PC-9 (cell line): ENCODE measurements around the gene POLD1. TPM values are rescaled to one million over a fixed set of nuclear protein-coding genes. Genes with fewer than 3 reads are reported as not detected.

Source experiments
- BruUV-seq: library from RNA; stranded (reverse); fragments of 400-500 nt; replicated peaks from 2 replicates; lab custom pipeline; 2021; lab: Mats Ljungman, UMichigan
- CTCF ChIA-PET: fragments of 300-600 bp; sonication (Branson Sonifier 250); formaldehyde crosslinking; loops from one replicate; lab custom pipeline; 2022; ENCODE audit warnings: antibody characterized with exemption; lab: Charles Lee
- POLR2A ChIA-PET: fragments of 300-600 bp; sonication (Branson Sonifier 250); formaldehyde crosslinking; loops from one replicate; lab custom pipeline; 2022; ENCODE audit warnings: antibody characterized with exemption; ENCODE audit not compliant: unreplicated experiment; lab: Charles Lee
- DNase-seq, 2 experiments: peaks; one replicate each; pipeline versions ENCODE4 v3.0.0 to v3.0.0-alpha.2; 2015 to 2022; ENCODE audit warnings: mixed read lengths in 1 of 2
- H2AFZ ChIP-seq: fragments of 200-600 bp; sonication (generic); 2 replicates; pipeline ENCODE4 v1.8.1; 2017; ENCODE audit warnings: antibody characterized with exemption
- H3F3A ChIP-seq: fragments of 200-600 bp; sonication (generic); 2 replicates; pipeline ENCODE4 v1.8.1; 2017; ENCODE audit warnings: antibody characterized with exemption, mild to moderate bottlenecking, low read depth; ENCODE audit not compliant: insufficient read depth
- H3K27ac ChIP-seq: fragments of 200-600 bp; sonication (generic); 2 replicates; pipeline ENCODE4 v1.6.1; 2016; ENCODE audit warnings: mixed run types
- H3K27me3 ChIP-seq: fragments of 200-600 bp; sonication (generic); 2 replicates; pipeline ENCODE4 v1.6.1; 2016; ENCODE audit warnings: low read depth, mixed run types; ENCODE audit not compliant: insufficient read depth
- H3K36me3 ChIP-seq: fragments of 200-600 bp; sonication (generic); 2 replicates; pipeline ENCODE4 v1.6.1; 2016; ENCODE audit warnings: low read depth, mixed run types
- H3K4me1 ChIP-seq: fragments of 200-600 bp; sonication (generic); replicated peaks from 2 replicates; pipeline ENCODE4 v1.6.1; 2016; ENCODE audit warnings: mixed run types; ENCODE audit not compliant: insufficient read depth
- H3K4me2 ChIP-seq: fragments of 200-600 bp; sonication (generic); 2 replicates; pipeline ENCODE4 v1.6.1; 2017; ENCODE audit warnings: mixed run types
- H3K4me3 ChIP-seq: fragments of 200-600 bp; sonication (generic); 2 replicates; pipeline ENCODE4 v1.6.1; 2016; ENCODE audit warnings: mixed run types
- H3K79me2 ChIP-seq: fragments of 200-600 bp; sonication (generic); 2 replicates; pipeline ENCODE4 v1.6.1; 2017; ENCODE audit warnings: low read depth, mixed run types
- H3K9me2 ChIP-seq: fragments of 200-600 bp; sonication (generic); 2 replicates; pipeline ENCODE4 v1.8.1; 2017; ENCODE audit warnings: mild to moderate bottlenecking; ENCODE audit not compliant: insufficient read depth
- H3K9me3 ChIP-seq: fragments of 200-600 bp; sonication (generic); 2 replicates; pipeline ENCODE4 v1.8.1; 2016; ENCODE audit warnings: low read depth; ENCODE audit not compliant: insufficient read depth
- H4K20me1 ChIP-seq: fragments of 200-600 bp; sonication (generic); 2 replicates; pipeline ENCODE4 v1.8.1; 2017; ENCODE audit not compliant: insufficient read depth
- CTCF ChIP-seq: fragments of 200-600 bp; sonication (generic); conservative IDR thresholded peaks from 2 replicates; pipeline ENCODE4 v1.6.1; 2017; ENCODE audit warnings: mixed run types, antibody characterized with exemption, mild to moderate bottlenecking, moderate library complexity
- EZH2 ChIP-seq: fragments of 200-600 bp; sonication (generic); IDR thresholded peaks from 2 replicates; pipeline ENCODE4 v1.8.0; 2017; ENCODE audit warnings: antibody characterized with exemption, low read depth
- intact Hi-C: fragments of 100-400 bp; cut with micrococcal nuclease; formaldehyde crosslinking; loops from one replicate; pipeline ENCODE4 v1.10.0; 2022; ENCODE audit not compliant: unreplicated experiment
- total RNA-seq: library from RNA; stranded (reverse); gene quantifications from 2 replicates; pipeline ENCODE4 v1.2.3, GENCODE V29; 2021

The POLD1 gene
- total RNA-seq, 1 experiment from 2014 or later = 101 TPM

DNA sequence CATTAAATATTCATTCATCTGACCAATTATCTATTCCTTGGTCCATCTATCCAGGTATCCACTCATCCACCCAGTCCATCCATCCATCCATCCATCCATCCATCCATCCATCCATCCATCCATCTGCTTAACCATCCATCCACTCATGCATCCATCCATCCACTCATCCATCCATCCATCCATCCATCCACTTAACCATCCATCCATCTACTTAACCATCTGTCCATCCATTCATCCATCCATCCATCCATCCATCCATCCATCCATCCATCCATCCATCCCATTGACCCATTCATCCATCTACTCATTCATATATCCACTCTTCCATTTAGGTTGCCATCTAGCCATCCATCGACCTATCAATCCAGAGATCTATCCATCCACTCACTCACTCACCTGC lies 59.9 kb downstream of the POLD1 start:
- CTCF ChIA-PET = no interaction called here
- intact Hi-C loops = no loop called here
- BruUV-seq = no TSS peak
- Histone ChIP-seq H3K79me2 (no peaks in the 10 kb centered on the region), H4K20me1 (0 out of 2 replicates have a peak, but pooled peaks cover 3% of the 10 kb centered on the region), H3K4me2 (no peak overlapping the region), H2AFZ (no peak overlapping the region), H3K9me3 (no peaks in the 10 kb centered on the region), H3K36me3 (no peaks in the 10 kb centered on the region), H3K27me3 (peaks cover 63% of the 10 kb centered on the region), H3K4me3 (no peak overlapping the region), H3K4me1 (no peaks in the 10 kb centered on the region), H3K27ac (no peak overlapping the region), H3K9me2 (no peaks in the 10 kb centered on the region), H3F3A (no peaks in the 10 kb centered on the region)
- TF ChIP-seq CTCF (no peak), EZH2 (no peak)
- POLR2A ChIA-PET = no interaction called here
- DNase-seq = no peak

- BruUV-seq = no TSS peak
Observed at GRCh38 chr19:50447053-50447452, 62.9 kb downstream of the POLD1 start.

GRCh38 chr19:50447750-50448149 lies 63.6 kb downstream of the POLD1 start:
- CTCF ChIA-PET = interaction anchor here (0.6 kb wide), 1 partner anchor 13 kb away, joined by 3 read pairs; no protein-coding TSS in a partner anchor
- no peak for DNase-seq
- no TSS peak for BruUV-seq
- intact Hi-C loops = no loop called here
- peaks cover 74% of the 10 kb centered on the region for H3K27me3 ChIP-seq
- TF ChIP-seq EZH2 = no peak
- TF ChIP-seq CTCF = no peak
- H3K36me3 ChIP-seq = no peaks in the 10 kb centered on the region
- H3F3A ChIP-seq = no peaks in the 10 kb centered on the region
- no peak overlapping the region for H2AFZ ChIP-seq
- H4K20me1 ChIP-seq = no peaks in the 10 kb centered on the region
- no peaks in the 10 kb centered on the region for H3K9me2 ChIP-seq
- no peak overlapping the region for H3K27ac ChIP-seq
- POLR2A ChIA-PET = no interaction called here
- H3K4me2 ChIP-seq = no peak overlapping the region
- no peaks in the 10 kb centered on the region for H3K9me3 ChIP-seq
- no peaks in the 10 kb centered on the region for H3K79me2 ChIP-seq
- H3K4me3 ChIP-seq = no peak overlapping the region
- H3K4me1 ChIP-seq = no peaks in the 10 kb centered on the region

More at GRCh38 chr19:50447053-50447452, 62.9 kb downstream of the POLD1 start:
- Histone ChIP-seq H3K27ac (no peak overlapping the region), H3K9me3 (no peaks in the 10 kb centered on the region), H3K9me2 (no peaks in the 10 kb centered on the region), H3K4me3 (no peak overlapping the region), H3K4me1 (no peaks in the 10 kb centered on the region), H3K79me2 (no peaks in the 10 kb centered on the region), H4K20me1 (0 out of 2 replicates have a peak, but pooled peaks cover under 1% of the 10 kb centered on the region), H3K4me2 (no peak overlapping the region), H3K36me3 (no peaks in the 10 kb centered on the region), H2AFZ (no peak overlapping the region), H3F3A (no peaks in the 10 kb centered on the region), H3K27me3 (peaks cover 68% of the 10 kb centered on the region)
- intact Hi-C loops = no loop called here
- CTCF ChIA-PET = no interaction called here
- TF ChIP-seq EZH2 (no peak), CTCF (no peak)
- DNase-seq = no peak
- POLR2A ChIA-PET = no interaction called here
